Measurements from ENCODE around the gene PXDN. TPM values are rescaled to one million over a fixed set of nuclear protein-coding genes. Genes with fewer than 3 reads are reported as not detected.

PXDN gene
- total RNA-seq, 1 donor from 2014 or later, result 459 TPM

DNA sequence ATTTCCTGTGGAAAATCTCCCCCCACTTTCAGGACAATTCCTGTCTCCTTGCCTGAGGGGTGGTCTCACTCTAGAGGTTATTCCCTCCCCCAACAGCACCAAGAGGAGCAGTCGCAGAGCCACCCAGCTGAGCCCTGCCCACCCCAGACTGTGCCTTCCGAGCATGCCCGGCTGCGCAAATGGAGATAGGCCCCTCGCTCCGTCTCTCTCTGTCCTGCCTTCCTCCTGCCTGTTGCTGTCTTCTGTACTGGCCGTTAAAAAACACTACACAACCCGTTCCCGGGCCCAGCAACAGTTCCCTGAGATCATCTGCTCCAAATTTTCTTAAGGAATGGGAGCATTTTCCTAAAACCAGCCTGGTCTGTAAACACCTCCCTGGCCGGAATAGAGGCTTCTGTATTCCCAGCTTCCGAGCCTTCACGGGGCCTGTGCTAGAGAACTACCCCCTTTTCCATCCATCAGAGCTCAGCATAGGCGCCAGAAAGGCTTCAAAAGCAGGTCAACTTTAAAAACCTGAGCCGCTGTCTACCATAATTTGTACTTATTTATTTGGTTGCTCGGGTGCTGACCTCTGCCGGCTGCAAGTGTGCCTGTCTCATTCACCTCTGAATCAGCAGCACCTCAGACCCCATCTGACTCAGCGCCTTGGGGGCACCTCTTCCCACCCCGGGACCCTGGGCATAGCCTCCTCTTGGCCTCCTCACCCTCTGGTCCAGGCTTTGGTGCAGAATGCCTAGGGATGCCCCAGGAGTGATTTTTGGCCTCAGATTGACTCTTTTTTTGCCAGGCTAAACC, 159.4 kb downstream of the PXDN start:
- H3K27ac Mint-ChIP-seq (ENCODE audit: unreplicated experiment), result no peak overlapping the region
- no peak for DNase-seq (ENCODE audit: extremely low spot score, unreplicated experiment)
- peaks cover 2% of the 10 kb centered on the region for H3K36me3 Mint-ChIP-seq (ENCODE audit: unreplicated experiment)
- H3K27me3 Mint-ChIP-seq (ENCODE audit: unreplicated experiment), result peaks cover 4% of the 10 kb centered on the region
- TF ChIP-seq, protein P1, sequence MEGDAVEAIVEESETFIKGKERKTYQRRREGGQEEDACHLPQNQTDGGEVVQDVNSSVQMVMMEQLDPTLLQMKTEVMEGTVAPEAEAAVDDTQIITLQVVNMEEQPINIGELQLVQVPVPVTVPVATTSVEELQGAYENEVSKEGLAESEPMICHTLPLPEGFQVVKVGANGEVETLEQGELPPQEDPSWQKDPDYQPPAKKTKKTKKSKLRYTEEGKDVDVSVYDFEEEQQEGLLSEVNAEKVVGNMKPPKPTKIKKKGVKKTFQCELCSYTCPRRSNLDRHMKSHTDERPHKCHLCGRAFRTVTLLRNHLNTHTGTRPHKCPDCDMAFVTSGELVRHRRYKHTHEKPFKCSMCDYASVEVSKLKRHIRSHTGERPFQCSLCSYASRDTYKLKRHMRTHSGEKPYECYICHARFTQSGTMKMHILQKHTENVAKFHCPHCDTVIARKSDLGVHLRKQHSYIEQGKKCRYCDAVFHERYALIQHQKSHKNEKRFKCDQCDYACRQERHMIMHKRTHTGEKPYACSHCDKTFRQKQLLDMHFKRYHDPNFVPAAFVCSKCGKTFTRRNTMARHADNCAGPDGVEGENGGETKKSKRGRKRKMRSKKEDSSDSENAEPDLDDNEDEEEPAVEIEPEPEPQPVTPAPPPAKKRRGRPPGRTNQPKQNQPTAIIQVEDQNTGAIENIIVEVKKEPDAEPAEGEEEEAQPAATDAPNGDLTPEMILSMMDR (IDR thresholded peaks at IDR 0.05), result peak; percentile 29
- H3K4me1 Mint-ChIP-seq (ENCODE audit: unreplicated experiment), result peaks cover 13% of the 10 kb centered on the region
- H3K4me3 Mint-ChIP-seq (ENCODE audit: unreplicated experiment), result no peak overlapping the region
- no peaks in the 10 kb centered on the region for H3K9me3 Mint-ChIP-seq (ENCODE audit: unreplicated experiment)

DNA sequence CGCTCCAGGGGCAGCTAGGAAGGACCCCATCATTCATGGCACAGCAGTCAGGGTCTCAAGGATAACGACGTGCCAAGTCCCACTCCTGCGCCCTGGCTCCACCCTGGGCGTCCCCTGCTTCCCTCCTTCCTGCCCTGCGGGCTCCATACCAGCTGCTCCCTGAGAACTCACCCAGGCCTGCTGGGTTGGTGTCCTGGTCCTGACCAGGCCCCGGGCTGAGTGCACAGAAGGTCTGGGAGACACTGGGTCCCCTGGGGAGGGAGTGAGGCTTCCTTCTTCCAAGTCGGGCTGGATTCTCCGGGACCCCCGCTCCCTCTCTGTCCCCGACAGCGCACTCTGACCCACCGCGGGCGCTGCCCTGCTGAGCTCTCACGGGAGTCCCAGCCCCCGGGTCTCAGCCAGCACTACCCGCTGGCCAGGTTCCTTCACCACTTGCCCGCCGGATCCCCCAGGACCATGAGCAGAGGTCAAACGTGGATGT, 160.2 kb downstream of the PXDN start:
- Mint-ChIP-seq H3K9me3 (ENCODE audit: unreplicated experiment) (no peaks in the 10 kb centered on the region), H3K27ac (ENCODE audit: unreplicated experiment) (no peak overlapping the region), H3K4me1 (ENCODE audit: unreplicated experiment) (peaks cover 5% of the 10 kb centered on the region), H3K27me3 (ENCODE audit: unreplicated experiment) (peaks cover 4% of the 10 kb centered on the region), H3K4me3 (ENCODE audit: unreplicated experiment) (no peak overlapping the region), H3K36me3 (ENCODE audit: unreplicated experiment) (peaks cover 2% of the 10 kb centered on the region)
- TF ChIP-seq, protein P1 (IDR thresholded peaks at IDR 0.05), result no peak
- no peak for DNase-seq (ENCODE audit: extremely low spot score, unreplicated experiment)

DNA sequence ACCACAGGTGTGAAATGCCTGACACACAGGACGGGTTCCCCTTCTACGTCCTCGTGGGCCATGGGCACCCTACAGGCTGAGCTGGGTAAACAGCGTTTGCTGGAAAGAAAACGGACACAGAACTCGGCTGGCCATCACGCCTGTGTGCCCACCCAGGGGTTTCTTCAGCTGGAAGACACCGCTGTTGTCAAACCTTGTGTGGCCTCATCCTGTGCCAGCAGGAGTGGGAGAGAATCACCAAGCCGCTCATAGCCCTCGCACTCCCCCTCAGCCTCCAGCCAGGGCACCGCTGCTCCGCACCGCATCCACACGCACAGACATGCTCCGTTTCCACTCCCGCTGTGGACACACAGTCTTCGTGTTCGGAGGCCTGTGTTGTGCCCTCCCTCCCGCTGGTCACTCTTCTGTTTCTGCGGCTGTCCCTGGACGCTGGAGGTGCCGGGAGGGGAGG, 161.4 kb downstream of the PXDN start:
- Mint-ChIP-seq H3K9me3 (ENCODE audit: unreplicated experiment) (no peaks in the 10 kb centered on the region), H3K27ac (ENCODE audit: unreplicated experiment) (no peak overlapping the region), H3K4me3 (ENCODE audit: unreplicated experiment) (no peak overlapping the region), H3K36me3 (ENCODE audit: unreplicated experiment) (peaks cover 2% of the 10 kb centered on the region), H3K27me3 (ENCODE audit: unreplicated experiment) (peaks cover 7% of the 10 kb centered on the region), H3K4me1 (ENCODE audit: unreplicated experiment) (no peaks in the 10 kb centered on the region)
- no peak for DNase-seq (ENCODE audit: extremely low spot score, unreplicated experiment)
- TF ChIP-seq, protein P1 (IDR thresholded peaks at IDR 0.05), result no peak

DNA sequence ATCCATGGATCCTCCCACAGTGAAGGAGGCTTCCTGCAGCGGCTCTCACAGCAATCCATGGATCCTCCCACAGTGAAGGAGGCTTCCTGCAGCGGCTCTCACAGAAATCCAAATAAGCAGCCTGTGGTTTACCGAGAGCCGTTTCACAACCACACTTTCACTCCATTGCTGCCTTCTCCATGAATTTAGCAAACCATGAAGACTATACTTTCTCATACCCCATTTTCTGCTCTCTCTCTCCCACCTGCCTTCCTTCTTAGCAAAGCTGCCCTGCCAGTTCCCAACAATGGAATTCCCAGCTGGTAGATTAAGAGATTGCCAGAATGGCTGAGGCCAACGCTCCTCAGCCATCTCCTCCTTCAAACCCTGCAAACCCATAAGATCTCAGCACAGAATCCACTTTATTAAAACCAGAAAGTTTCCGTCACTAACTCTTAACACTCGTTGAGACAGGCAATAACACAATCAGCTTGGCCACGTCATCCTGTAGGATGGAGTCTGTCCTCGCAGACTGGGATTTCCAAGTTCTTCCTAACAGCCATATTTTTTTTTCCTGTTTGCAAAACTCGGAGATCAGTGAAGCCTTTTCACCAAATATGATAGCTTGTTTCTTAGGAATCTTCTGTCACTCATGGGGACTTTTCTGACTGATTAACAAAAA, 162.2 kb downstream of the PXDN start:
- TF ChIP-seq, protein P1 (IDR thresholded peaks at IDR 0.05), result no peak
- Mint-ChIP-seq H3K27ac (ENCODE audit: unreplicated experiment) (no peak overlapping the region), H3K27me3 (ENCODE audit: unreplicated experiment) (peaks cover 7% of the 10 kb centered on the region), H3K4me3 (ENCODE audit: unreplicated experiment) (no peak overlapping the region), H3K36me3 (ENCODE audit: unreplicated experiment) (peaks cover 2% of the 10 kb centered on the region), H3K4me1 (ENCODE audit: unreplicated experiment) (no peaks in the 10 kb centered on the region), H3K9me3 (ENCODE audit: unreplicated experiment) (no peaks in the 10 kb centered on the region)
- DNase-seq (ENCODE audit: extremely low spot score, unreplicated experiment), result no peak

All from osteocyte (in vitro differentiated cells).